Uterus (tissue), 4 donors: ENCODE measurements around the gene MTG2. TPM values are rescaled to one million over a fixed set of nuclear protein-coding genes. Genes with fewer than 3 reads are reported as not detected.

Source experiments
- DNase-seq, 2 donors: peaks; one replicate each; pipeline ENCODE4 v3.0.0-alpha.2; 2019 to 2020
- H3K27ac ChIP-seq, 2 donors: fragments of 200-600 bp; sonication (generic); 1 replicate in 1 of 2; 2 replicates in 1 of 2; pipeline ENCODE4 v1.5.1; 2016 to 2018
- H3K27me3 ChIP-seq, 2 donors: fragments of 200-600 bp; sonication (generic); one replicate each; pipeline ENCODE4 v1.5.1; 2018 to 2019; ENCODE audit warnings: control low read depth in 1 of 2
- H3K36me3 ChIP-seq, 2 donors: fragments of 200-600 bp; sonication (generic); one replicate each; pipeline ENCODE4 v1.5.1; 2019; ENCODE audit warnings: control low read depth in 1 of 2
- H3K4me1 ChIP-seq, 2 donors: fragments of 200-600 bp; sonication (generic); one replicate each; pipeline ENCODE4 v1.5.1; 2018 to 2019; ENCODE audit warnings: control low read depth in 1 of 2
- H3K4me3 ChIP-seq, 2 donors: fragments of 200-600 bp; sonication (generic); 1 replicate in 1 of 2; 2 replicates in 1 of 2; pipeline ENCODE4 v1.5.1; 2018 to 2019; ENCODE audit warnings: mild to moderate bottlenecking in 1 of 2
- H3K9me3 ChIP-seq, 2 donors: fragments of 200-600 bp; sonication (generic); one replicate each; pipeline ENCODE4 v1.5.1; 2019; ENCODE audit warnings: control low read depth in 1 of 2
- CTCF ChIP-seq, 4 experiments: fragments of 200-600 bp in 2 of 4; fragments of 450-650 bp in 2 of 4; sonication (generic) in 2 of 4; IDR thresholded peaks; one replicate each; pipeline ENCODE4 v1.5.1; 2016 to 2019; ENCODE audit warnings: antibody characterized with exemption in 4 of 4, mild to moderate bottlenecking in 2 of 4, moderate library complexity in 1 of 4
- POLR2A ChIP-seq, 2 donors: fragments of 450-650 bp; IDR thresholded peaks; one replicate each; pipeline ENCODE4 v1.6.1; 2016; ENCODE audit warnings: antibody characterized with exemption in 2 of 2, mild to moderate bottlenecking in 1 of 2, moderate library complexity in 1 of 2
- intact Hi-C: fragments of 100-400 bp; cut with DNase I; formaldehyde crosslinking; loops from one replicate; pipeline ENCODE4 v1.15.1; 2023; ENCODE audit warnings: low total_unique reads
- total RNA-seq, 4 donors: library from RNA; depleted of rRNA in 3 of 4; stranded (reverse); fragments of >200 nt in 3 of 4; gene quantifications; one replicate each; pipeline versions ENCODE4 v1.1.0 to v1.2.4, GENCODE V29; 2014 to 2023
- donor health status: DM: yes; HTN: yes; CAD: no.

Gene MTG2
- total RNA-seq, 4 donors from 2014 or later: 0.59 to 38.5 (median 22.7) TPM

GRCh38 chr20:62183426-62184142, 756 bp downstream of the MTG2 start:
- Histone ChIP-seq H3K27me3 (no peaks in the 10 kb centered on the region), H3K4me1 (peaks cover 0 to 7% of the 10 kb centered on the region in 2 donors), H3K27ac (peak overlapping the region; percentile 89 to 90), H3K36me3 (no peaks in the 10 kb centered on the region), H3K9me3 (no peaks in the 10 kb centered on the region), H3K4me3 (peak overlapping the region; percentile 86 to 95)
- no peak for DNase-seq
- intact Hi-C loops: no loop called here
- no peak for TF ChIP-seq CTCF (IDR thresholded peaks at IDR 0.05)
- TF ChIP-seq POLR2A (IDR thresholded peaks at IDR 0.05): no peak

GRCh38 chr20:62186096-62186426, 3.2 kb downstream of the MTG2 start:
- no peak for TF ChIP-seq CTCF (IDR thresholded peaks at IDR 0.05)
- TF ChIP-seq POLR2A (IDR thresholded peaks at IDR 0.05): no peak
- Histone ChIP-seq H3K27me3 (no peaks in the 10 kb centered on the region), H3K4me3 (no peak overlapping the region), H3K27ac (no peak overlapping the region), H3K36me3 (no peaks in the 10 kb centered on the region), H3K4me1 (peaks cover 0 to 7% of the 10 kb centered on the region in 2 donors), H3K9me3 (no peaks in the 10 kb centered on the region)
- no peak for DNase-seq
- intact Hi-C loops: no loop called here

- Histone ChIP-seq H3K36me3 (no peaks in the 10 kb centered on the region), H3K27me3 (no peaks in the 10 kb centered on the region), H3K27ac (no peak overlapping the region), H3K4me3 (no peak overlapping the region), H3K9me3 (no peaks in the 10 kb centered on the region), H3K4me1 (peaks cover 0 to 7% of the 10 kb centered on the region in 2 donors)
- DNase-seq: no peak
- intact Hi-C loops: no loop called here
- no peak for TF ChIP-seq CTCF (IDR thresholded peaks at IDR 0.05)
- no peak for TF ChIP-seq POLR2A (IDR thresholded peaks at IDR 0.05)
These were observed 4.3 kb downstream of the MTG2 start for GRCh38 chr20:62186887-62187866.

GRCh38 chr20:62190639-62191411, 8.0 kb downstream of the MTG2 start:
- intact Hi-C loops: no loop called here
- H3K4me1 ChIP-seq: no peaks in the 10 kb centered on the region
- H3K9me3 ChIP-seq: no peaks in the 10 kb centered on the region
- no peak for DNase-seq
- H3K4me3 ChIP-seq: no peak overlapping the region
- H3K27me3 ChIP-seq: no peaks in the 10 kb centered on the region
- no peak overlapping the region for H3K27ac ChIP-seq
- no peaks in the 10 kb centered on the region for H3K36me3 ChIP-seq
- no peak for TF ChIP-seq CTCF (IDR thresholded peaks at IDR 0.05)
- no peak for TF ChIP-seq POLR2A (IDR thresholded peaks at IDR 0.05)
